Measurements from ENCODE around the gene STAB1. TPM values are rescaled to one million over a fixed set of nuclear protein-coding genes. Genes with fewer than 3 reads are reported as not detected.
A peak's percentile ranks its signal among the peaks of the same experiment; 100 is the strongest.

STAB1 gene
- total RNA-seq, 4 donors from 2014 or later = 5.3 to 21.1 (median 14.3) TPM

DNA sequence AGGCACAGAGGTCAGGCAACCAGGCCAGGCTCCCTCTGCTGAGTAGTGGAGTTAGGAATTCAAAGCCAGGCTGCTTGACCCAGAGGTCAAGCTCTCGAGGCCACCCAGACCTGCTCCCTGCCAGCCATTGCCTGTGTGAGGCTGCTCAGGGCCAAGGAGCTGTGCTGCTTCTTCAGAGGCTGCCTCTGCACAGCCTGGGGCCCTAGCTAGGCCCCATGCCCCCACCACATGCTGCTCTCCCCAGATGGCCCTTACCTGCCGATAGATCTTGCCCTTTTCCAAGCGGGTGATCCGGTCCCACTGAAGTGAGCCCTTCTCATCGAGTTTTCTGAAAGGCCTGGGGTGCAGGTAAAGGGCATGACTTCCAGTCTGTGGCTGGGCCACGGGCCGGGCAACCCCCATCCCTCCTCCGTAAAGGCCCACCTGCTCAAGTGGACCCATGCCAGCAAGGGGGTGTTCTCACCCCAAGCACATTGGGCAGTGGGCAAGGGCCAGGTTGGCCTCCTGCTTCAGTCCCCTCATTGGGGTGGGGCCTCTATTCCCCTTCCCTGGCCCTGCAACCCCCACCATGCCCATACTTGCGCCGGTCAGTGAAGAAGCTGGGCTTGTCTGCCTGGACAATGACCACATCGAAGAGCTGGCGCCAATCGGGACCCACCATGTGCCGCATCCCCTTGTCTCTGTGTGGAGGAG is 32.0 kb downstream of the STAB1 start:
- Histone ChIP-seq H3K27ac (no peak overlapping the region), H3K9me3 (no peaks in the 10 kb centered on the region), H3K27me3 (no peaks in the 10 kb centered on the region), H3K4me3 (no peak overlapping the region), H3K36me3 (peaks cover 46% of the 10 kb centered on the region), H3K4me1 (peaks cover 53% of the 10 kb centered on the region)
- WGBS = 90% methylated on average over 9 of the region's 14 CpGs
- TF ChIP-seq, protein P1, sequence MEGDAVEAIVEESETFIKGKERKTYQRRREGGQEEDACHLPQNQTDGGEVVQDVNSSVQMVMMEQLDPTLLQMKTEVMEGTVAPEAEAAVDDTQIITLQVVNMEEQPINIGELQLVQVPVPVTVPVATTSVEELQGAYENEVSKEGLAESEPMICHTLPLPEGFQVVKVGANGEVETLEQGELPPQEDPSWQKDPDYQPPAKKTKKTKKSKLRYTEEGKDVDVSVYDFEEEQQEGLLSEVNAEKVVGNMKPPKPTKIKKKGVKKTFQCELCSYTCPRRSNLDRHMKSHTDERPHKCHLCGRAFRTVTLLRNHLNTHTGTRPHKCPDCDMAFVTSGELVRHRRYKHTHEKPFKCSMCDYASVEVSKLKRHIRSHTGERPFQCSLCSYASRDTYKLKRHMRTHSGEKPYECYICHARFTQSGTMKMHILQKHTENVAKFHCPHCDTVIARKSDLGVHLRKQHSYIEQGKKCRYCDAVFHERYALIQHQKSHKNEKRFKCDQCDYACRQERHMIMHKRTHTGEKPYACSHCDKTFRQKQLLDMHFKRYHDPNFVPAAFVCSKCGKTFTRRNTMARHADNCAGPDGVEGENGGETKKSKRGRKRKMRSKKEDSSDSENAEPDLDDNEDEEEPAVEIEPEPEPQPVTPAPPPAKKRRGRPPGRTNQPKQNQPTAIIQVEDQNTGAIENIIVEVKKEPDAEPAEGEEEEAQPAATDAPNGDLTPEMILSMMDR (IDR thresholded peaks at IDR 0.05) = no peak
- no peak for TF ChIP-seq POLR2A (IDR thresholded peaks at IDR 0.05)
- TF ChIP-seq EP300 (IDR thresholded peaks at IDR 0.05) = no peak
- TF ChIP-seq POLR2AphosphoS5 (IDR thresholded peaks at IDR 0.05) = no peak
- peak; percentile 60 to 61 for DNase-seq (ENCODE audit: low spot score in 2 of 2)

DNA sequence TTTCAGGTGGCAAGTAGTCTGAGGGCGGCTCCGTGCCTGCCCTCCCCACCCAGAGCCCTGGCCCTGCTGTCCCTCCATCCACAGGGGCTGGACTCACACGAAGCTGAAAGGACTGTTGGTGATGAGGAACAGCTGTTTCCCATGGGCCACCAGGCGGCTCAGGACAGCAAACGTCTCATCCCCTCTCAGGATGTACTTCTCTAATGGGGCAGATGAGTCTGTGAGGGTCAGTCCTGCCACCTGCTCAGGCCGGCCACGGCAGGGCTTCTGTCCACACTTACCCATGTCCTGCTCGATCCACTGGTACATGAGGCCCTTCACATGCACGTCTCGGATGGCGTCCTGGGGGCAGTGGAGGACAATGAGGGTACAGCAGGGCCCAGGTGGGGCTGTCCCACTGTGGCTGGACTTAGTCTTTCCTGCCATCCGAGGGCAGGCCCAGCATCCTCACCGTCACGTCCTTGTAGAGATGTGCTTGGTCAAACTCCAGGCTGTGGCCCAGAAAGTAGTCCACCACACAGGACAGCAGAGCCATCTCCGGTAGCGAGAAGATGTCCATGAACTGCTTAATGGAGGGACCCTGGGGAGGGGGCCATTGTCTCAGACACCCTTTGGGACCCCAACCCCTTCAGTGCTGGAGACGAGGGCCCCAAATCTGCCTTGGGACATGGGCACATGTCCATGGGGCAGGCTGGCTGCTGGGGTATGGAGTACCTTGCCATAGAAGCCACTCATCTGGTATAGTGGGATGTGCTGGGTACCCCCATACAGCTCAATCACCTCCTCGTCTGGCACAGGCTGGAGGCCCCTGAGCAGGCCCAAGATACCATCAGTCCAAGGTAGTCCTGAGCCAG is 32.8 kb downstream of the STAB1 start:
- DNase-seq (ENCODE audit: low spot score in 2 of 2) = peak in 1 of 2 donors; percentile 63
- TF ChIP-seq EP300 (IDR thresholded peaks at IDR 0.05) (no peak), POLR2AphosphoS5 (IDR thresholded peaks at IDR 0.05) (no peak), POLR2A (IDR thresholded peaks at IDR 0.05) (no peak)
- TF ChIP-seq, protein P1 (IDR thresholded peaks at IDR 0.05) = no peak
- 88% methylated on average over 6 of the region's 18 CpGs for WGBS
- Histone ChIP-seq H3K4me1 (peaks cover 61% of the 10 kb centered on the region), H3K9me3 (no peaks in the 10 kb centered on the region), H3K27me3 (no peaks in the 10 kb centered on the region), H3K36me3 (peaks cover 39% of the 10 kb centered on the region), H3K4me3 (no peak overlapping the region), H3K27ac (no peak overlapping the region)

DNA sequence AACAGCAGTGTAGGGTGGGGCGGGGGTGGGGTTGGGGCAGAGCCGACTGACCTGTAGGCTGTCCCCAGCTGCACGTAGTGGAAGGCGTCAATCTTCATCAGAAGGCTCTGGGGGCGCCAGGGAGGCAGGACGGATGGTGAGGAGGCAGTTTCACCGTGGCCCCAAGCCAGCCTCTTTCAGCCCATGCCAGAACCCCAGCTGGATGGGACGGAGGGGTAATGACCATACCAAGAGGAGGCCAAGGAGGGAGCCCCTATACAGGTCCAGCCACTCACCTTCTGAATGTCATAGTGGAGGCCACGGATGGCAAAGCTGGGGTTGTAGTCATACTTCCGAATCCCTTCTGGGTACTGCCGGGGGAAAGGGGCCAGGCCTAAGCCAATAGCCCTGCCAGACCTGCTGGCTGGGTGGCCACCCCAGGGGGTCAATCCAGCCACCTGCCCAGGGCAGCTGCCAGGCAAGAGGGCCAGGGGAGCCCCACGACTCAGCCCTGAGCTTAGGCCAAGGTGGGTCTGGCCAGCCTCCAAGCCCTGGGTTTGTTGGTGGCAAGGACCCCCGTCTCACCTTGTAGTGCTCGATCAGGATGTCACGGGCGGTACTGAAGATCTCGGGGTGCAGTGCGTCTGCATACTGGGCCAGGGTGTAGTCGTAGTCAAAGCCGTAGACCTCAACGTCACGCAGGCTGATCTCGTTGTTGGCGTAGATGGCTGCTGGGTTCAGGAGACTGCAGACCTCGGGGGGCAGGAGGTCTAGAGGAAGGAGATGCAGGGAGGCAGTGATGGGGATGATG is 33.6 kb downstream of the STAB1 start:
- H3K9me3 ChIP-seq = no peaks in the 10 kb centered on the region
- no peak overlapping the region for H3K27ac ChIP-seq
- H3K4me1 ChIP-seq = peaks cover 66% of the 10 kb centered on the region
- 89% methylated on average over 16 of the region's 25 CpGs for WGBS
- H3K27me3 ChIP-seq = no peaks in the 10 kb centered on the region
- H3K36me3 ChIP-seq = peaks cover 30% of the 10 kb centered on the region
- peak in 1 of 2 donors; percentile 76 for DNase-seq (ENCODE audit: low spot score in 2 of 2)
- TF ChIP-seq POLR2A (IDR thresholded peaks at IDR 0.05) (no peak), EP300 (IDR thresholded peaks at IDR 0.05) (no peak), POLR2AphosphoS5 (IDR thresholded peaks at IDR 0.05) (no peak)
- H3K4me3 ChIP-seq = no peak overlapping the region

DNA sequence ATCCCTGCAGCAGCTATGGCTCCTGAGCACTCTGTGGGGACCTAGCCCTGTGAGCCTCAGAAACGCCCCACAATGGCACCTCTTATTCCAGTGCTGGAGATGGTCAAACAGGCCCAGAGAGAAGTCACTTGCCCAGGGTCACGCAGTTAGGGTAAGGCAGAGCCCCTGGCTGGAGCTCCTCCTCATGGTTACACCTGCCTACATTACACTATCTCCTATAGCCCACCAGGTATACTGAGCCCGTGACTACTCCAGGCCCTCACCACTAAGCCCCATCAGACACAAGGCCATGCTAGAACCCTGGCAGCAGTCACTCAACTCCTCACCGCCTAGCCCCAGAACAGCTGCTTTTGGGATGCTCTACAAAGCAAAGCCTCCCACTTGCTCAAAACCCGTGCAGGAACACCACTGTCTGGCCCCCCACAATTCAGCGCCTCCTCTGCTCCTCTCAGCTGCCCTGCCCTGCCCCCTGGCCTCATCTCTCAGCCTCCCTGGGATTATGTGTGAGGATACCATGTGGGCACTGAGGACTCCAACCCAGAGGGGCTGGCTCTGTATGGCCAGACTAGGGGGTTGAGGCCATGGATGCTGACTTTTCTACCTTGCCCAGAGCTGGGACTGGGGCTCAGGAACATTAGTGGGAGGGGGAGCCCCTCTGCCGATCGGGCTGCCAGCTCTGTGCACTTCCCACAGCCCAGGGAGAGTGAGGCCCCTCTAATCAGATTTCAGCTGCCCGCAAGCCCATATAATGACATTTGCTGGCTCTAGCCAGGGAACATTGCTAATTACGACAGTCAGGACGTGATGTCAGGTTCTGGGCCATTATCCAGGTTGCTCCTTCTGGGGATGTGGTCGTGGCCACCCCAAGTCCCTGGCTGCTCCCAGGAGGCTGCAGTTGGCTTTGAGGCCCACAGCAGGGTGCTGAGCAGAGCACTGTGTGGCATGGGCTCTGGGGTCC is 34.5 kb downstream of the STAB1 start:
- peak in 1 of 2 donors; percentile 70 for DNase-seq (ENCODE audit: low spot score in 2 of 2)
- 80% methylated on average over 10 of the region's 12 CpGs for WGBS
- TF ChIP-seq, protein P1 (IDR thresholded peaks at IDR 0.05) = no peak
- no peak for TF ChIP-seq POLR2AphosphoS5 (IDR thresholded peaks at IDR 0.05)
- TF ChIP-seq POLR2A (IDR thresholded peaks at IDR 0.05) = no peak
- TF ChIP-seq EP300 (IDR thresholded peaks at IDR 0.05) = no peak
- Histone ChIP-seq H3K36me3 (peaks cover 22% of the 10 kb centered on the region), H3K4me1 (peaks cover 69% of the 10 kb centered on the region), H3K4me3 (no peak overlapping the region), H3K27ac (no peak overlapping the region), H3K9me3 (no peaks in the 10 kb centered on the region), H3K27me3 (no peaks in the 10 kb centered on the region)
